Measurements from ENCODE around the gene TOP1.

Gene TOP1

DNA sequence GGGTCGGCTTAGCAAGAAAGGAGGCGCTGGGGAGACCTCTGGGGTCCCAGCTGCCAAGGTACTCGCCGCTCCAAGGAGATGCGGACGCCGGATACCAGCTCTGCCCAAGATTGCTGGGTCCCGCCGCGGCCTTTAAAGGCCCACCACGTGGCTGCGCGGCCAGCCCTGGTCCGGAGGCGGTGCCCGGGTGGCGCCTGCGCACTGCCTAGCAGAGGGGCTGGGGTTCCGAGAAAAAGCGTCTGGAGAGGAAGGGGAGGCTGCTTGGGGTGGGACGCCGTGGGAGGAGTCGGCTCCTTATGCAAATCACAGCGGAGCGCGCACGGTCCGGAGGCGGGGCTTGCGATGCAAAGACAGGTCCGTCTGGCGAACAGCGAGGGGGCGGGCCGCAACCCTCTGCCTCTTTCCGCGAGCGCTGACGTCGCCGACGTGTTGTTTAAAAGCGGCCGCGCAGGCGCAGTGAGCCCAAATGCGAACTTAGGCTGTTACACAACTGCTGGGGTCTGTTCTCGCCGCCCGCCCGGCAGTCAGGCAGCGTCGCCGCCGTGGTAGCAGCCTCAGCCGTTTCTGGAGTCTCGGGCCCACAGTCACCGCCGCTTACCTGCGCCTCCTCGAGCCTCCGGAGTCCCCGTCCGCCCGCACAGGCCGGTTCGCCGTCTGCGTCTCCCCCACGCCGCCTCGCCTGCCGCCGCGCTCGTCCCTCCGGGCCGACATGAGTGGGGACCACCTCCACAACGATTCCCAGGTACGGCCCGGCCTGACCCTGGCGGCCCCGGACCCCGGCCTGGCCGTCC lies at the start of gene TOP1:
TSS of gene TOP1 (plus strand) at position 464 of the 791 bp plus-strand sequence. CDS start at position 710, 246 bp downstream.
- TF ChIP-seq, protein P1, sequence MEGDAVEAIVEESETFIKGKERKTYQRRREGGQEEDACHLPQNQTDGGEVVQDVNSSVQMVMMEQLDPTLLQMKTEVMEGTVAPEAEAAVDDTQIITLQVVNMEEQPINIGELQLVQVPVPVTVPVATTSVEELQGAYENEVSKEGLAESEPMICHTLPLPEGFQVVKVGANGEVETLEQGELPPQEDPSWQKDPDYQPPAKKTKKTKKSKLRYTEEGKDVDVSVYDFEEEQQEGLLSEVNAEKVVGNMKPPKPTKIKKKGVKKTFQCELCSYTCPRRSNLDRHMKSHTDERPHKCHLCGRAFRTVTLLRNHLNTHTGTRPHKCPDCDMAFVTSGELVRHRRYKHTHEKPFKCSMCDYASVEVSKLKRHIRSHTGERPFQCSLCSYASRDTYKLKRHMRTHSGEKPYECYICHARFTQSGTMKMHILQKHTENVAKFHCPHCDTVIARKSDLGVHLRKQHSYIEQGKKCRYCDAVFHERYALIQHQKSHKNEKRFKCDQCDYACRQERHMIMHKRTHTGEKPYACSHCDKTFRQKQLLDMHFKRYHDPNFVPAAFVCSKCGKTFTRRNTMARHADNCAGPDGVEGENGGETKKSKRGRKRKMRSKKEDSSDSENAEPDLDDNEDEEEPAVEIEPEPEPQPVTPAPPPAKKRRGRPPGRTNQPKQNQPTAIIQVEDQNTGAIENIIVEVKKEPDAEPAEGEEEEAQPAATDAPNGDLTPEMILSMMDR (IDR thresholded peaks at IDR 0.05; ENCODE audit: control insufficient read depth, insufficient read depth, low read depth, low read length, missing control alignments): no peak
- peak; percentile 99 for DNase-seq (ENCODE audit: low read depth)
- peak within 1 kb of the TSS; percentile 53 for H3K4me3 ChIP-seq (ENCODE audit: control insufficient read depth, low read depth, low read length)

DNA sequence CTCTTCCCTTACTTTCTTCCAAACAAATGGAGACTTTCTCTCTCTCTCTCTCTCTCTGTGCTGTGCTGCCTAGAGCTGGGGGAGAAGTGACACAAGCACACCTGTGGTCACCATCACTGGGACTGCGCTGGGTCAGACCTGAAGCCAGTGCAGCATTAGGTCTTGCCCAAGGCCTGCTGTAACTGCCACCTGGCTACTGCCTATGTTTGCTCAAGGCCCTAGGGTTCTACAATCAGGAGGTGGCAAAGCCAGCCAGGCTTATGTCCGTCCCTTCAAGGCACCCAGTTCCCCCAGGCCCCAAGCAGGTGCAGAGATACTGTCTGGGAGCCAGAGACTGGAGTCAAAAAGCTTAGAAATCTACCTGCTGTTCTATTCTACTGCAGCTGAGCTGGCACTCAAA lies 49.4 kb upstream of the TOP1 start:
- TF ChIP-seq, protein P1 (IDR thresholded peaks at IDR 0.05; ENCODE audit: control insufficient read depth, insufficient read depth, low read depth, low read length, missing control alignments): no peak
- H3K4me3 ChIP-seq (ENCODE audit: control insufficient read depth, low read depth, low read length): no peak overlapping the region
- DNase-seq (ENCODE audit: low read depth): no peak

DNA sequence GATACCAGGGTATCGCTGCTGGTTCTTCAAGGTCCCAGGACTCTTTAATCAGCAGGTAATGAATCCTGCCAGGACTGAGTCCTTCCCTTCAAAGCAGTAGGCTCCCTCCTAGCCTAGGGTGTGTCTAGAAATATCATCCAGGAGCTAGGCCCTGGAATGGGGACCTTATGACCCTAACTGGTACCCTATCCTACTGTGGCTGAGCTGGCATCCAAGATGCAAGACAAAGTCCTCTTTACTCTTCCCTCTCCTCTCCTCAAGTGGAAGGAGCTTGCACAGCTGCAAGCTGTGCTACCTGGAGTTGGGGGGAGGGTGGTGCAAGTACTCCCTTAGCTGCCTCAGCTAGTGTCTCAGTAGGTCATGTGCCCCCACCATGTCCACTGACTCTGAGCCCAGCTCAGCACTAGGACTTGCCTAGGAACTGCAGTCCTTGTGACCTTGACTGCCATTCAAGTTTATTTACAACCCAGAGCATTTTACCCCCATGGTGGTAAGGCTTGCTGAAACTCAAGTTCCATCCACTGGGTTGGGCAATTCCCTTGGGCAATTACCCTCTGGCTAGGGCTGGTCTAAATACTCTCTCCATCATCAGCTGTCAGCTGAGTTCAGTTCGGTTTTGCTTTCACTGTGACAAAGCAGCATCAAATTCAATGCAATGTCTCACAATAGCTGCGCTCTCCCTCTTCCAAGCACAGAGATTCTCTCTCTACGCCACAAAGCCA lies 48.4 kb upstream of the TOP1 start:
- TF ChIP-seq, protein P1 (IDR thresholded peaks at IDR 0.05; ENCODE audit: control insufficient read depth, insufficient read depth, low read depth, low read length, missing control alignments): no peak
- no peak overlapping the region for H3K4me3 ChIP-seq (ENCODE audit: control insufficient read depth, low read depth, low read length)
- DNase-seq (ENCODE audit: low read depth): no peak

DNA sequence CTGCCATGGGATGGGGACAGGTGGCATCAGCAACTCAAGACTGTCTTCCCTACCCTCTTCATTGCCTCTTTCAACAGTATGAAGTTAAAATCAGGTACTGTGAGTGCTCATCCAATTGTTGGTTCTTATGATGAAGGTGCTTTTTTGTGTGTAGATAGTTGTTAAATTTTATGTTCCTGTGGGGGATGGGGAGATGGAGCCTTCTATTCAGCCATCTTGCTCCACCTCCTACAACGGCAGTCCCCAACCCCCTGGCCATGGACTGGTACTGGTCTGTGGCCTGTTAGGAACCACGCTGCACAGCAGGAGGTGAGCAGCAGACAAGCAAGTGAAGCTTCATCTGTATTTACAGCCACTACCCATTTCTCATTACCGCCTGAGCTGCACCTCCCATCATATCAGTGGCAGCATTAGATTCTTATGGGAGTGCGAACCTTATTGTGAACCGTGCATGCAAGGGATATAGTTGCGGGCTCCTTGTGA lies 47.8 kb upstream of the TOP1 start:
- TF ChIP-seq, protein P1 (IDR thresholded peaks at IDR 0.05; ENCODE audit: control insufficient read depth, insufficient read depth, low read depth, low read length, missing control alignments): no peak
- DNase-seq (ENCODE audit: low read depth): no peak
- no peak overlapping the region for H3K4me3 ChIP-seq (ENCODE audit: control insufficient read depth, low read depth, low read length)

DNA sequence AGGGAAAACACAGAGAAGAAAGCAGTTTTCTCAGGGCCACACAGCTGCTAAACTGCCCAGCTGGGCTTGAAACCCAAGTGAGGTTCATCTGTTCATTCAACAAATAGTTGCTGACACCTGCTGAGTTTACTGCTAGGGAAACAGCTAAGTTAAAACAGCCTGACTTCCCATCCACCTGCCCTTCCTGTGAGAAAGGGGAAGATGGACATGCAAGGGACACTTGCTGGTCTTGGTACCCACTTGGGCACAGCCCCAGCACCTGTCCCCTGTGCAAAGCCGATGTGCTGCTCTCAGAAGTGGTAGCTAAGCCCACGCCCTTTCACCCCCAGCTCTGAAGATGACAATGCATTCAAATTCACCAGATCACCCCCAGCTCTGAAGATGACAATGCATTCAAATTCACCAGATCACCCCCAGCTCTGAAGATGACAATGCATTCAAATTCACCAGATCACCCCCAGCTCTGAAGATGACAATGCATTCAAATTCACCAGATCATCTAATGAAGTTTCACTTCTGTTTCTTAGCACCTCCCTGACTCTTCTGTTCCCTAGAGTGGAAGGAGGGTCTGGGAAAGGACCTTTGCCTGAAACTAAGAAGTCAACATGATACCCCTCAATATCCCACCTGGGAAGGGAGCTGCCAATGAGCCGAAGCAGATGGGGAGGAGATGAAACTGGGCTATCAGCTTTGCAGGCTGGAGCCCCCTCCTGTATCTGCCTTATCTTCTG lies 46.0 kb upstream of the TOP1 start:
- TF ChIP-seq, protein P1 (IDR thresholded peaks at IDR 0.05; ENCODE audit: control insufficient read depth, insufficient read depth, low read depth, low read length, missing control alignments): no peak
- DNase-seq (ENCODE audit: low read depth): no peak
- H3K4me3 ChIP-seq (ENCODE audit: control insufficient read depth, low read depth, low read length): no peak overlapping the region

DNA sequence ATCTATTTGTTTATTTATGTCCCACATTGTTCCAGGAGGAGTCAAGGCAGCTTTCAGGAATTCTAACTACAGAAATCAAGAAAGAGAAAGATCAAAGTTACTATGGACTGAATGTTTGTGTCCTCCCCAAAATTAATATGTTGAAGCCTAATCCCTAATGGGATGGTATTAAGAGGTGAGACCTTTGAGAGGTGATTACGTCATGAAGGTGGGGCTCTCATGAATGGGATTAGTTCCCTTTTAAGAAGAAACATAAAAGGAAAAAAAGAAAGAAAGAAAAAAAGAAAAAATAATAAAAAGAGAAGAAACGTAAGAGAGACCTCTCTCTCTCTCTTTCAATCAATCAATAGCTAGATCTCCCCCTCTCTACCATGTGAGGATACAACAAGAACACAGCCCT lies 44.7 kb upstream of the TOP1 start:
- H3K4me3 ChIP-seq (ENCODE audit: control insufficient read depth, low read depth, low read length): no peak overlapping the region
- DNase-seq (ENCODE audit: low read depth): no peak
- TF ChIP-seq, protein P1 (IDR thresholded peaks at IDR 0.05; ENCODE audit: control insufficient read depth, insufficient read depth, low read depth, low read length, missing control alignments): no peak
